Neural crest cell (in vitro differentiated cells): ENCODE data around the gene HOXA9. TPM values are rescaled to one million over a fixed set of nuclear protein-coding genes. Genes with fewer than 3 reads are reported as not detected.

Source experiments
- DNase-seq: peaks from one replicate; pipeline ENCODE4 v3.0.0; 2021; ENCODE audit warnings: low read depth, mixed read lengths, low spot score
- H3K27ac Mint-ChIP-seq: one replicate; pipeline ENCODE4 v1.8.0; 2021; ENCODE audit warnings: mild to moderate bottlenecking, mixed read lengths; ENCODE audit not compliant: unreplicated experiment
- H3K27me3 Mint-ChIP-seq: 2 replicates; pipeline ENCODE4 v1.8.0; 2021; ENCODE audit warnings: low read depth, mild to moderate bottlenecking, mixed read lengths
- H3K36me3 Mint-ChIP-seq: 2 replicates; pipeline ENCODE4 v1.8.0; 2021; ENCODE audit warnings: low read depth, mild to moderate bottlenecking, mixed read lengths
- H3K4me1 Mint-ChIP-seq: 2 replicates; pipeline ENCODE4 v1.8.0; 2021; ENCODE audit warnings: mixed read lengths
- H3K4me3 Mint-ChIP-seq: one replicate; pipeline ENCODE4 v1.8.0; 2021; ENCODE audit warnings: mild to moderate bottlenecking, mixed read lengths
- H3K9me3 Mint-ChIP-seq: 2 replicates; pipeline ENCODE4 v1.8.0; 2021; ENCODE audit warnings: mixed read lengths
- total RNA-seq: library from RNA; stranded (reverse); gene quantifications from 2 replicates; pipeline ENCODE4 v1.2.1, GENCODE V29; 2021
- TF ChIP-seq, protein P1 (sequence below): fragments of 200-600 bp; sonication (generic); conservative IDR thresholded peaks from 2 replicates; pipeline ENCODE4 v1.5.0; 2021; ENCODE audit warnings: antibody characterized with exemption, mild to moderate bottlenecking

Gene HOXA9
- total RNA-seq, 1 donor from 2014 or later = 9.0 TPM

DNA sequence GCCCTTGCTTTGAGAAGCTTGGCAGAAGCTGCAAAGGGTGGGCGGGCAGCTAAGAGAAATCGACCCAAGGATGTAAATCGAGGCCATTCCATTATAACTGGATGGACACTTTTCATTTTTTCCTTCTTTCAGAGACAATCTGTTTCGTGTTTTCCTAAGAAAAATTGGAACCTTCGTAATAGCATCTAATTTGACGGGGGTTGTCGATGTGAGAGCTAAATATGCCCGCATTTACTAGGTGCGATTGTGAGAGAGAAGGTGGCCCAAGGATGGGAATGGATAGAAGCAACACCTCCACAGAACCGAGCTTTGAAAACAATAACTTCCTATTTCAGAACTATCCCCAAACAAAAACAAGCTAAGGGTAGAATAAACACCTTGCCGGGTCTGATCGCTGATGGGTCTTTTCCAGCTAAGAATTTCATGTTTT is 33.9 kb downstream of the HOXA9 start:
- Mint-ChIP-seq H3K4me3 (peak overlapping the region; percentile 80), H3K27me3 (peaks cover 94% of the 10 kb centered on the region), H3K4me1 (peaks cover 7% of the 10 kb centered on the region), H3K27ac (no peak overlapping the region), H3K36me3 (peaks cover 3% of the 10 kb centered on the region), H3K9me3 (no peaks in the 10 kb centered on the region)
- no peak for DNase-seq
- TF ChIP-seq, protein P1, sequence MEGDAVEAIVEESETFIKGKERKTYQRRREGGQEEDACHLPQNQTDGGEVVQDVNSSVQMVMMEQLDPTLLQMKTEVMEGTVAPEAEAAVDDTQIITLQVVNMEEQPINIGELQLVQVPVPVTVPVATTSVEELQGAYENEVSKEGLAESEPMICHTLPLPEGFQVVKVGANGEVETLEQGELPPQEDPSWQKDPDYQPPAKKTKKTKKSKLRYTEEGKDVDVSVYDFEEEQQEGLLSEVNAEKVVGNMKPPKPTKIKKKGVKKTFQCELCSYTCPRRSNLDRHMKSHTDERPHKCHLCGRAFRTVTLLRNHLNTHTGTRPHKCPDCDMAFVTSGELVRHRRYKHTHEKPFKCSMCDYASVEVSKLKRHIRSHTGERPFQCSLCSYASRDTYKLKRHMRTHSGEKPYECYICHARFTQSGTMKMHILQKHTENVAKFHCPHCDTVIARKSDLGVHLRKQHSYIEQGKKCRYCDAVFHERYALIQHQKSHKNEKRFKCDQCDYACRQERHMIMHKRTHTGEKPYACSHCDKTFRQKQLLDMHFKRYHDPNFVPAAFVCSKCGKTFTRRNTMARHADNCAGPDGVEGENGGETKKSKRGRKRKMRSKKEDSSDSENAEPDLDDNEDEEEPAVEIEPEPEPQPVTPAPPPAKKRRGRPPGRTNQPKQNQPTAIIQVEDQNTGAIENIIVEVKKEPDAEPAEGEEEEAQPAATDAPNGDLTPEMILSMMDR = no peak

DNA sequence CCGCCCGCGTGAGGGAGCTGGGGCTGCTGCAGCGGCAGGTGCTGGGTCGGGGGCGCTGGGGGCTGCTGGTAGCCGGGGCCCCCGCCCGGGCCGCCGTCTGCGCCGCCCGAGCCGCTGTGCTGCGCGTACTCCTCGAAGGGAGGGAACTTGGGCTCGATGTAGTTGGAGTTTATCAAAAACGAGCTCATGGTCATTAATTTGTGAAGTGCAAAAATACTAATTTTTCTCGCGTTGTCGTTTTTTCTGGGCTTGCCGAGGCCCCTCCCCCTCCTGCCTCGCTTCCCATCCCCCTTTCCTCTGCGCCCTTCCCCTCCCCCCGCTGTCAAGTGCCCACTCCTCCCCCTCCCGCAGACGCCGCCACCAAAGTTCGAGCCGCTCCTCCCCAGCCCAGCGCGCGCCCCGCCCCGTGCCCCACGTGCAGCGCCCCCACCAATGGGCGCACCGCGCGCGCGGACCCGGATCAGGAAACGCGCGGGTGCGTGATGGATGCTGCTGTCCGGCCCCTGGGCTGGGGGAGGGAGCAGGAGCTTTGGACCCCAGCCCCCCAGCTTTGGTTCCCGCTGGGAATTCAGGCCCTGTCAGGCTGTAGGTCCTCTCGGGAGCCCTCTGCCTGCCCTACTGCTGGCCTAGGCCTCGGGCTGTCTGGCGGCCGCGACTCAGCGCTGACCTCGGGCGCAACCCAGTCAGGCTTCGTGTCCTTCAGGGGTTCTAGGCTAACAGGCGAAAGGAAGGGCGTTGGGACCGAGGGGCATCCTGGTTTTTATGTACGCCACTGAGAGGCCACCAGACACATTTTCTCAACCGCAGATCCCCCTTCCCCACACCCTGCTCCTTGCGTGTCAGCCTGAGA is 34.6 kb downstream of the HOXA9 start, which contains the start of gene HOXA4:
TSS of gene HOXA4 (minus strand) at position 218 of the 850 bp plus-strand sequence. CDS start at position 194, 24 bp downstream.
- peak within 1 kb of the TSS; percentile 80 for H3K4me3 Mint-ChIP-seq
- H3K36me3 Mint-ChIP-seq = peaks cover 3% of the 10 kb centered on the region
- peak; percentile 64 for DNase-seq
- TF ChIP-seq, protein P1 = no peak
- peaks cover 94% of the 10 kb centered on the region for H3K27me3 Mint-ChIP-seq
- H3K4me1 Mint-ChIP-seq = peaks cover 7% of the 10 kb centered on the region
- H3K27ac Mint-ChIP-seq = no peak within 1 kb of the TSS
- no peaks in the 10 kb centered on the region for H3K9me3 Mint-ChIP-seq

DNA sequence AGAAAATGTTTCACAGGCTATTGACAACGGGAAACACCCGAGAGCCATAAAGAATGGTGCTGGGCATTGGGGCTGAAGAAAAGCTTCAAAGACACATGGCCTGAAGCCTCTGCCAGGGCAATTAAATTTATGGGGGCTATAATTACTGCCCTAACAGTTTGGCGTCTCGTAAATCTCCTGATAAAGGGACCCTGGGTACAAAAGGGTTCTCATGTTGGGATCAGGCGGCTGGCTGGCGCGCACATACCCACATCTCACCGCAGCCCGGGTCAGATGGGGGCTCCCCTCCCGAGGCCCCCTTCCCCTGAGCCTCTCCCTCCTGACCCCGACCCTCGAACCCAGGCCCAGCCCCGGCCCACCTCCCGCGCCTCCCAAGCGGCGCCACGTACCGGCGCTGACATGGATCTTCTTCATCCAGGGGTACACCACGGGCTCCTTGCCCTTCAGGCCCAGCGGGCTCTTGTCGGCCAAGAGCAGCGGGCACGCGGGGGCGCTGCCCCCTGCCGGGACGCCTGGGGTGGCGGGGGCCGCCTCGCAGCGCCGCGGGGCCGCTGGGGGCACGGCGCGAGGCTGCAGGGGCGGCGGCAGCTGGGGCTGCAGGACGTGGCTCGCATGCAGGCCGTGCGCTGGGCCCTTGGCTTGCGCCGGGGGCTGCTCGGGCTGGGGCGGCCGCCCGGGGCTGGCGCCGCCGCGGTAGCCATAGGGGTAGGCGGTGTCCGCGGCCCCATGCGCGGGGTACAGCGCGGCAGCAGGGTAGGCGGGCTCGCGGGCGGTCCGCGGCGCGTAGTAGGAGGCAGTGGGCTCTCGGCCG is 35.4 kb downstream of the HOXA9 start:
- H3K4me3 Mint-ChIP-seq = peak overlapping the region; percentile 68
- peaks cover 94% of the 10 kb centered on the region for H3K27me3 Mint-ChIP-seq
- no peak overlapping the region for H3K27ac Mint-ChIP-seq
- peaks cover 7% of the 10 kb centered on the region for H3K4me1 Mint-ChIP-seq
- TF ChIP-seq, protein P1 = no peak
- H3K36me3 Mint-ChIP-seq = peaks cover 3% of the 10 kb centered on the region
- DNase-seq = no peak
- H3K9me3 Mint-ChIP-seq = no peaks in the 10 kb centered on the region

DNA sequence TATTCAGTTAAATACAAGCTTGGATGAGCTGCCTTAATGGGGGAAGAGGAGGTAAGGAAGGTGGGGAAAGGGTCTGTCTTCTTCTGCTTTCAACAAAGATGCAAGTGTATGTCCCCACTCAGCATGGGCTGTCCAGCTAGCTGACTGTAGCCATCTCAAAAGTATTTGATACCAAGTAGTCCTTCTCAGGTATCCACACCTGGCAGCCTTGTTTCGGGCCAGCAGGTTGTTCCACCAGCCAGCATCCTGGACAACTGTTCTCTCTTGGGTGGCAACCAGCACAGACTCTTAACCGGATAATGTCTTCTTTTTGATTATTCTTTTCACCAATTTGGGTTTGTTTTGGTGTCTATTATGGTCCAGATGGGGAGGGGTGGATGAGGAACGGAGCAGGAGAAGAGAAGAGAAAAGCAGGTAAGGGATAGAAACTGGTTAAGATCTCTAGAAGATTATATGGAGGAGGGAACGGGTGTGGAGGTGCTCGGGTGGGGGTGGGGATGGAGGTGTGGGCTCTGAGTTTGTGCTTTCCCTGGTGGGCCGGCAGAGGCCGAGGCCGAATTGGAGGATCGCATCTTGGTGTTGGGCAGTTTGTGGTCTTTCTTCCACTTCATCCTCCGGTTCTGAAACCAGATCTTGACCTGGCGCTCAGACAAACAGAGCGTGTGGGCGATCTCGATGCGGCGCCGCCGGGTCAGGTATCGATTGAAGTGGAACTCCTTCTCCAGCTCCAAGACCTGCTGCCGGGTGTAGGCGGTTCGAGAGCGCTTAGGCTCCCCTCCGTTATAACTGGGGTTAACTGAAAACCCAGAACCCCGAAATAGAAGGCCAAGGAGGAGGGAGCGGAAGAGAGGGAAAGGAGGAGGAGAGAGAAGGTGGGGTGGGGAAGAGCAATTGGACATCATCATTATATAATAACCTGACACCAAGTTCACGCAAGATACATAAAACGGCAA is 36.3 kb downstream of the HOXA9 start:
- Mint-ChIP-seq H3K4me3 (peak overlapping the region; percentile 68), H3K27me3 (peaks cover 94% of the 10 kb centered on the region), H3K36me3 (peaks cover 3% of the 10 kb centered on the region), H3K9me3 (no peaks in the 10 kb centered on the region), H3K27ac (no peak overlapping the region), H3K4me1 (peaks cover 15% of the 10 kb centered on the region)
- TF ChIP-seq, protein P1 = no peak
- no peak for DNase-seq

DNA sequence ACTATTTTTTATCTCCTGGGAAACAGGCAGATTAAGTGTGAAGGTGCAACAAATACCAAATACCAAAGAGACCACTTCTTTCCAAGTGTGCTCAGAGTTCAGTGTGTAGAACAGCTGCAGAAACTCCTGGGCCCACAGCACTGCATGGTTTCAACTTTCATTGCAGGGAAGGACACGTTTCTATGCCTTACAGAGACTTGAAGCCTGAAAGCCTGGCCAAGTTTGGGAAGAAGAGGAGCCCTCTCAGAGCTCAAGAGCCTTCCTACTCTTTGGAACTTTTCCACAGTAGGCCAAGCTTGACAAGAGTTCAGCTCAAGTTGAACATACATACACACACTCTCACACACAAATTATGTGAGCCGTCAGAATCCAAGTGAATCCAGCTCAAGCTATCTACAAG is 37.3 kb downstream of the HOXA9 start:
- TF ChIP-seq, protein P1 = no peak
- no peak for DNase-seq
- H3K27ac Mint-ChIP-seq = no peak overlapping the region
- peaks cover 18% of the 10 kb centered on the region for H3K4me1 Mint-ChIP-seq
- H3K36me3 Mint-ChIP-seq = no peaks in the 10 kb centered on the region
- no peaks in the 10 kb centered on the region for H3K9me3 Mint-ChIP-seq
- peaks cover 94% of the 10 kb centered on the region for H3K27me3 Mint-ChIP-seq
- peak overlapping the region; percentile 68 for H3K4me3 Mint-ChIP-seq
